Measurements from ENCODE around the gene TMEM131L.
"Not testable (repeated sequence)": the region's sequence is repeated elsewhere in the genome, so short reads cannot be mapped to it uniquely, and the experiment has no call there.

TMEM131L gene

DNA sequence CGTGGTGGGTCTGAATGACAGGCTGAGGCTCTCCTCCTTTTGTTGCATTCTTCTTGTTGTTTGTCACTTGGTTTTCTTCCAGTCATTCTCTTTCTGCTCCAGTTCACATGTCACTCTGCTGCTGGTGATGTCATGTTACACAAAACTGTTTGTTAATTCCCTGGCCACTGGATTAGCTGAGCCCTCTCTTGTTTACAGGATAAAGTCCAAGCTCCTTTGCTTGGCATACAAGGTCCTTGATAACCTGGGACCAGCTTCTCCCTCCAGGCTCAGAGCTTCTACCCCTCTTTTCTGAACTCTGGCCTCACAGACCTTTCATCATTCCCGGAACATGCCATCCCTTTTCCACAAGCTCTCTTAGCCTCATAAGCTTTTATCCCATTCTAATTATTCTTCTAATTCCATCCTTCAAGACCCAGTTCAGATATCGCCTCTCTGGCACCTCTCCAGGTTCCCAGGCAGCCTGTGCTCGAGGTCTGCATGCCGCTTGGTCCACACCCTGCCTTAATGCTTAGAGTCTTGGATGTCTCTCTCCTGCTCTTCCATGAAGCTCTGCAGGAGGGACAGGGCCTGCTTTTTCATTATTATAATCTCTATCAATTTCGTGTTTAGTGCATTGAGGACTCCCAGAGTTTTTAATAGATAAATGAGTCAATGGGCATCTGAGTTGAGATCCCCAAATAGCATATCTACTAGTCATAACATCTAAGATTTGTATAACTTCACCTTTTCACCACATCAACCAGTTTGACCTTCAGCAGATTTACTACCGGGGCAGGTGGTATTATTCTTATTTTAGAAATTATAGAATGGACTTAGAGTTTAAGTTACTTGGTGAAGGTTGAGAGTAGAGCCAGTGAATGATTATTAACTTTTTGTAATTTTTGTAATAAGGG is 98.7 kb downstream of the TMEM131L start:
- peak in 1 of 10 donors; percentile 20 for DNase-seq

GRCh38 chr4:153566631-153567150 is 100.5 kb downstream of the TMEM131L start:
- no peak for DNase-seq
- intact Hi-C loops (cut with DNase I) = no loop called here

More for the DNA sequence above, 98.7 kb downstream of the TMEM131L start:
- intact Hi-C loops (cut with DNase I) = no loop called here

- DNase-seq; intact Hi-C loops (cut with DNase I): not testable (repeated sequence)
Measured at GRCh38 chr4:153567660-153568059, 101.5 kb downstream of the TMEM131L start.

GRCh38 chr4:153570228-153570973 is 104.2 kb downstream of the TMEM131L start:
- intact Hi-C loops (cut with DNase I) = loop anchor here (10.0 kb wide), 2 partner anchors 136 to 486 kb away; no protein-coding TSS in a partner anchor
- DNase-seq = no peak

GRCh38 chr4:153571006-153571545 is 104.9 kb downstream of the TMEM131L start:
- intact Hi-C loops (cut with DNase I) = loop anchor here (10.0 kb wide), 2 partner anchors 136 to 486 kb away; no protein-coding TSS in a partner anchor
- DNase-seq = no peak

DNA sequence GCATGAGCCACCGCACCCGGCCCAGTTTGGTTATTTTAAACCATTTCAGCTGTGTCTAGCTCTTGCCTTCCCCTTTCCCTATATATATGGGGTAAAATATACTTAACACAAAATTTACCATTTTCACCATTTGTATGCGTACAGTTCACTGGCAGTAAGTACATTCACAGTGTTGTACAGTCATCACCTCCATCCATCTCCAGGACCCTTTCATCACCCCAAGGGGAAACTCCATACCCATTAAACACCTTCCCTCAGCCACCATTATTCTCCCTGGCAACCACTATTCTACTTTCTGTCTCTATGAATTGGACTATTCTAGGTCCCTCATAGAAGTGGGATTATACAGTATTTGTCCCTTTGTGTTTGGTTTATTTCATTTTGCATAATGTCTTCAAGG is 106.4 kb downstream of the TMEM131L start:
- intact Hi-C loops (cut with DNase I) = loop anchor here (10.0 kb wide), 2 partner anchors 138 to 488 kb away; no protein-coding TSS in a partner anchor
- DNase-seq = no peak

DNA sequence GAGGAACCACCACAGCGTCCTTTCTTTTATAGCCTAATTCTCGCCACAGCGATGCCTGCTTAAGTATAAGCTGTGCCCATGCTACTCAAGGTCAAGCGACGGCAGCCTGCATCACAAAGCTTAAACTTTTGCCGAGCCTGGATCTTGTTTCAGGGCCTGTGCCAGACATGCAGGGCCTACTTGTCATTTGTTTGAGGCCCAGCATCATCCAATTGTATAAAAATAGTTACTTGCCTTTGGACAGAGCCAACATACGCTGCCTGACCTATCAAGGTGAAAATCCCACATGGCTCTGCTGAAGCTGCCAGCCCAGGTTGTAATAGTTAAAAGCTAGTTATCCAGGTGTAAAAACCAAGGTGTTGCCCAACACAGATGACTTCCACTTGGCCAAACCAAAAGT is 107.1 kb downstream of the TMEM131L start:
- intact Hi-C loops (cut with DNase I) = loop anchor here (10.0 kb wide), 2 partner anchors 138 to 488 kb away; no protein-coding TSS in a partner anchor
- DNase-seq = no peak

GRCh38 chr4:153573881-153574802 is 108.0 kb downstream of the TMEM131L start:
- intact Hi-C loops (cut with DNase I) = loop anchor here (1.0 to 10.0 kb wide), 4 partner anchors 110 to 489 kb away; partner anchors contain the start of gene MND1
- peak; percentile 42 to 96 (median 78) for DNase-seq

DNA sequence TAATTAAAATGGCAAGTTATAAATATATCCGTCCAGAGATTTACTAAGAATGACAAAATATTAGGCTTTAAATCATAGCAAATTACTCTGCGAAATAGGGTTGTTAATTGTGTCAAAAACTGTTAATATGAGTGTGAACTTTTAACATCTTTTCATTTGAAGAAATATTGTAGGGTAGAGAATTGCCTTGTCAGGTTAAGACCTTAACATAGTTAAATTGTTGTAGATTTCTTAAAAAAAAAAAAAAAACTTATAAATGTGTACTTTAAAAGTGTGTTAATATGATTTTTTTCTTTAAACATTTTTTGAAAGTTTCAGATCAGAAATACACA is 110.2 kb downstream of the TMEM131L start:
- no peak for DNase-seq
- intact Hi-C loops (cut with DNase I) = loop anchor here (2.0 to 10.0 kb wide), 3 partner anchors 142 to 492 kb away; no protein-coding TSS in a partner anchor

GRCh38 chr4:153577053-153577452 is 110.9 kb downstream of the TMEM131L start:
- intact Hi-C loops (cut with DNase I) = loop anchor here (2.0 to 10.0 kb wide), 3 partner anchors 142 to 492 kb away; no protein-coding TSS in a partner anchor
- no peak for DNase-seq

DNA sequence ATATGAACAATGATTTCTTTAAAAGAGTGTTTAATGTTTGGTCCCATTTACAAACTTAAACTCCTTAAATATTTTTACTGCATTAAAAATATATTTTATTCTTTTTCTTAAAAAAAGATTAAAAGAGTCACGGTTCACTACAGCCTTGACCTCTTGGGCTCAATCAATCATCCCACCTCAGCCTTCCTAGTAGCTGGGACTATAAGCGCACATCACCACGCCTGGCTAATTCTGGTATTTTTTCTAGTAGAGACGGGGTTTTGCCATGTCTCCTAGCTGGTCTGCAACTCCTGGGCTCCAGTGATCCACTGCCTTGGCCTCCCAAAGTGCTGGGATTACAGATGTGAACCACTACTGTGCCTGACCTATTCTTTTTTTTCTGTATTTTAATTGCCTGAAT is 113.2 kb downstream of the TMEM131L start:
- no peak for DNase-seq
- intact Hi-C loops (cut with DNase I) = loop anchor here (10.0 kb wide), 2 partner anchors 145 to 495 kb away; no protein-coding TSS in a partner anchor

DNA sequence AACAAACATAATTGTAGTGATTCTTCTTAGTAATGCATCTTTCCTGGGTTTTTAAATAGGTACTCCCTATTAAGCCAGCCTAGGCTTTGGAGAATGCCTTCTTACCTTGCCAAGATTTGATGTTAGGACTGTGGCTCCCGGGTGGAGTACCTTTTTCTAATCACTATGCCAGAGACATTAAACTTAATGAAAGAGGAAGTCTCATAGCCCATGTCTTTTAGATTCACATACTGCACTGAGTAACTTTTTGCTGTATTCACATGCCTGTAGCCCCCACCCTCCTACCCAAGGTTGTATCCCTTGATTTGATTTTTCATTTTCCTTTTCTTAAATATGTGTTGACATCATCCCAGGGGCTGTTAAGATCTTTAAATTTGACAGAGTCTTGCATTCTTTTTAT is 113.7 kb downstream of the TMEM131L start:
- intact Hi-C loops (cut with DNase I) = loop anchor here (10.0 kb wide), 2 partner anchors 145 to 495 kb away; no protein-coding TSS in a partner anchor
- no peak for DNase-seq

GRCh38 chr4:153582954-153583702 is 117.0 kb downstream of the TMEM131L start:
- intact Hi-C loops (cut with DNase I) = no loop called here
- no peak for DNase-seq

- intact Hi-C loops (cut with DNase I) = no loop called here
Measured at GRCh38 chr4:153585026-153585425, 118.9 kb downstream of the TMEM131L start.

DNA sequence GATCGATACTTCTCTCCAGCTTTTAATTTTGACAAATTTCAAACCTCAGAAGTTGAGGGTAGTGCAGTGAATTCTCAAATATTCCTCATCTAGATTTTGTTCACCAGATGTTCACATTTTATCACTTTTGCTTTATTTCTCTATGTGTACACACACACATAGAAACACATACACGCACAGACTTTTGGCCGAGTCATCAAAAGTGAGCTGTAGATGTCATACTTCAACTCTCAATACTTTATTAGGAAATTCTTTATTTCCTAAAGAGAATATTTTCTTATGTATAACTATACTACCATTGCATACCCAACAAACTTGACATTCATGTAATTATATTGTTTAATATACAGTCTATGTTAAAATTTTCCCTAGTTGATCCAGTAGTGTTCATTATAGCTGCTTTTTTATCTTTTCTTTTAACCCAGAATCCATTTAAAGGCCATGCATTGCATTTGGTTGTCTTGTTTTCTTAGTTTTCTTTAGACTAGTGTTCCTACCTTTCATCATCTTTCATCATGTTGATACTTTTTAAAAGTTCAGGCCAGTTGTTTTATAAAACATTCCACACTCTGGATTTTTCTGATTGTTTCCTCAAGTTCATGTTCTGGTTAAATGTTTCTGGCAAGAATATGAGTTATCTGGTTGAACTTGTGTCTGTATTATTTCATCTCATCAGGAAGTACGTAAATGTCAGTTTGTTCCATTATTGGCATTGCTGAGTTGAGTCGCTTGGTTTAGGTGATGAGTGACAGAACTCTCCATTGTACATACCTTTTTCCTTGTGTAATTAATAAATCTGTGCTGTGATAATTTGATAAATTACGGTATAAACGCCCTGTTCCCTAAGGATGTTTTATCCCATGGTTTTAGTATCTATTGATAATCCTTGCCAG is 123.8 kb downstream of the TMEM131L start:
- intact Hi-C loops (cut with DNase I) = no loop called here
- no peak for DNase-seq

More at GRCh38 chr4:153585026-153585425, 118.9 kb downstream of the TMEM131L start:
- DNase-seq = no peak

DNA sequence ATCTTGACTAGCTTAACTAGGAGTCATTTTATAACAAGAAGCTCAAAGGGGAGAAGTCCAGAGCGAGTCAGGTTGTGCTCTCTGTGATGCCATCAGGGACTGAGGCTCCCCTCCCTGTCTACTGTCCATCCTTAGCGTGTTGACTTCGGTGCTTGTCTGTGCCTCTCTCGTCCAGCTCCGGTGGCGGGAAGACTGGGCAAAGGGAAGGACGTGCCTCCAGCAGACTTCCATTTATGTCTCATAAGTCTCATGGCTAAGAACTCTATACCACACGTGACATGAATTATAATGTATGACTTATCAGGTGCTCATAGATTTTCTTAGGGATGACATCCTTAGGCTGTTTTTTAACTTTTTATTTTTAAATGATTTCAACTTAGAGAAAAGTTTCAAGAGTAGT is 125.3 kb downstream of the TMEM131L start:
- DNase-seq = no peak
- intact Hi-C loops (cut with DNase I) = no loop called here

GRCh38 chr4:153592064-153592463 is 125.9 kb downstream of the TMEM131L start:
- DNase-seq = no peak
- intact Hi-C loops (cut with DNase I) = no loop called here

DNA sequence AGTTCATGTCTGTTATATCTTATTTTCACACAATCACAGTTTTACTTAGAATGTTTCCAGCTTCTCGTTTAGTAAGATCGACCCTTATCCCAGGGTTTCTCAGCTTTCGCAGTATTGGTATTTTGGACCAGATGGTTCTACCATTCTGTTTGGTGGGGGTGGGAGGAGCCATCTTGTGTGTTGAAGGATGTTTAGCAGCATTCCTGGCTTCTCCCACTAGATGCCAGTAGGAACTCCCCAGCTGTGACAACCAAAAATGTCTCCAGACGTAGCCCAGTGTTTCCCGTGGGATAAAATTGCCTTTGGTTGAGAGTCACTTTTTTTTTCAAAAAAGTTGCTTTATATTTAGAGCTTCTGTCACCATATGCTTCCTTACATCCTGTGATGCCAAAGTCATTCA is 127.0 kb downstream of the TMEM131L start:
- intact Hi-C loops (cut with DNase I) = no loop called here
- no peak for DNase-seq
